Measurements from ENCODE around the gene PKP4.

- TF ChIP-seq POLR2A (IDR thresholded peaks at IDR 0.05; ENCODE audit: low read depth, low read length) = no peak
- no peak for TF ChIP-seq POLR2AphosphoS5 (IDR thresholded peaks at IDR 0.05; ENCODE audit: low read depth, low read length)
These were observed 507 bp downstream of the PKP4 start for GRCh38 chr2:158457092-158457825.

All from GM12891 (cell line).